Activated CD8-positive, alpha-beta memory T cell treated with anti-CD3 and anti-CD28 coated beads, Interleukin-2, amount 50 U/mL, for 24 hours (primary cell): ENCODE measurements around the gene TCTN3.
"Not testable (repeated sequence)": the region's sequence is repeated elsewhere in the genome, so short reads cannot be mapped to it uniquely, and the experiment has no call there.

Source experiments
- DNase-seq: peaks from one replicate; pipeline ENCODE4 v3.0.0-alpha.2; 2020; ENCODE audit errors: extremely low read depth

Gene TCTN3

DNA sequence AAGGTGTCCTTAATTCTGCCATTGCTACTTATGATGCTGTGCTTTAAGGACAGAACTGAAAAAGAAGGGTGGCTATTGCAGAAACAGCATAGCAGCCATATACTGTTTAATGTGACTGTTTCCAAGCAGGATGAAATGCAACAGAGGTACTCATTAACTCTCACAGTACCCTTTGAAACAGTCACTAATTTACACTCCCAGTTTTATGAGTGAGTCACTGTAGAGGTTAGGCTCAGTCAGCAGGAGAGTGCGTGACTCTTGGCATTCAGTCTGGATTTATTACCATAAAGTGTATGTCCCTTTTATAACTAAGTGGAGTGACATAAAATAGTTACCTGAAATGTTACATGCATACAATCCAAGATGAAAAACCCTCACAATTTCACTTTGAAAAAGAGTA lies 64.9 kb downstream of the TCTN3 start:
- no peak for DNase-seq

DNA sequence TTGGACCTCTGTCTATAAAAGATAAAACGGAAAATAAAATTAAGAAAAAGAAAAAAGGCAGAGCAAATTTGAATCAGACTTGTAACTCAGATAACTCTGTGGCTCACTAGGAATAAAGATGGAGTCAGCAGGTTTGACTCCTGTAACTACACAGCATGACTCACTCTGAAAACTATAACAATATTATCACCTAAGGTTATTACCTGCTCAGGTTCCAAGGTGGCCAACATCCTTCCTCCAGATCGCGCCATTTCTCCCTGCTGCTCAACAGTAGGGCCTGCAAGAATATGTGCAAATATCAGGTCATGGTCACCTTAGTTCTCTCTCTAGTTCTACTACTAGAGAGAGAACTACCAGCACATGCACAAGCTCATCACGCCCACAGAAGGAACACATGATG lies 67.2 kb downstream of the TCTN3 start:
- no peak for DNase-seq

DNA sequence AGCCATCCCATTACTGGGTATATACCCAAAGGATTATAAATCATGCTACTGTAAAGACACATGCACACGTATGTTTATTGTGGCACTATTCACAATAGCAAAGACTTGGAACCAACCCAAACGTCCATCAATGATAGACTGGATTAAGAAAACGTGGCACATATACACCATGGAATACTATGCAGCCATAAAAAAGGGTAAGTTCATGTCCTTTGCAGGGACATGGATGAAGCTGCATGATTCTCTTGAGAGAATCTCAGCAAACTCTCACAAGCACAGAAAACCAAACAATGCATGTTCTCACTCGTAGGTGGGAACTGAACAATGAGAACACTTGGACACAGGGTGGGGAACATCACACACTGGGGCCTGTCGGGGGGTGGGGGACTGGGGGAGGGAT lies 73.3 kb downstream of the TCTN3 start:
- DNase-seq = not testable (repeated sequence)

DNA sequence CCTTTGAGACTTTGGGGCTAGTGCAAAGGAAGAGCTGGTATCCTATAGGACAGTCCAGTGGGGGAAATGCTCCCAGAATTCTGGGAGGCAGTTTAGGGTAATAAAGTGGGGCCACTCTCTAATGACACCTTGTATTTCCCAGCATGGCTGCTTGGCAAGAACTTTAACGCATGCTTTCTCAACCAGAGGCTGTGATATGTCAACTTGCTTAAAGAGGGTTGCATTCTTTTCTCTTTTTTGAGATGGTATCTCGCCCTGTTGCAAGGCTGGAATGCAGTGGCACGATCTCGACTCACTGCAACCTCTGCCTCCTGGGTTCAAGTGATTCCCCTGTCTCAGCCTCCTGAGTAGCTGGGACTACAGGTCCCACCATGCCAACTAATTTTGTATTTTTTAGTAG lies 75.6 kb downstream of the TCTN3 start:
- DNase-seq = no peak

DNA sequence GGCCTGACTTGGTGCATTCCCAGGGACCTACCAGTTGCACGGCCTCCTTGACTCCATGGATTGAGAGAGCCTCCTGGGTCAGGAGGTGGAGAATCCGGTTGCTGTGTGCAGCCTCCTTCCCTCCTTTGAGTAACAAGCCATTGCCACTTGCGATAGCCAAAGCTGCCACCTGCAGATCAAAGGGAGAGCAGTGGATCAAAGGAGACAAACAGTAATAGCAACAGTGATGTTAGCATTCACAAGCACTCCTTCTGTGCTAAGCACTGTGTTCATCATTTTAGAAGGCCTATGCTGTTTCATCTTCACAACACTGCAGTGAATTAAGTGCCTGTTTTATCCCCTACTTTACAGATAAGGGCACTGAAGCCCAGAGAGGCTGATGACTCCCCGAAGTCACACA lies 77.3 kb downstream of the TCTN3 start:
- no peak for DNase-seq
